CD14-positive monocyte (primary cell): ENCODE measurements around the gene RAPGEF2. TPM values are rescaled to one million over a fixed set of nuclear protein-coding genes. Genes with fewer than 3 reads are reported as not detected.

Experiments
- DNase-seq, 3 donors: peaks; one replicate each; pipeline ENCODE4 v3.0.0-alpha.2; 2011 to 2022
- H2AFZ ChIP-seq: 2 replicates; pipeline ENCODE4 v1.6.0; 2012; ENCODE audit warnings: mild to moderate bottlenecking, low read depth, low read length, inconsistent platforms; ENCODE audit not compliant: insufficient read depth, poor library complexity, severe bottlenecking
- H3K27ac ChIP-seq, 2 donors: 1 replicate in 1 of 2; 2 replicates in 1 of 2; pipeline ENCODE4 v1.5.1; 2012 to 2013; ENCODE audit warnings: low read length in 2 of 2, control low read depth in 1 of 2, inconsistent platforms in 1 of 2, low read depth in 1 of 2, mild to moderate bottlenecking in 1 of 2
- H3K27me3 ChIP-seq, 2 donors: one replicate each; pipeline versions ENCODE4 v1.6.0 to v1.6.1; 2011 to 2013; ENCODE audit warnings: low read length in 2 of 2; ENCODE audit not compliant: control insufficient read depth in 2 of 2, insufficient read depth in 2 of 2
- H3K36me3 ChIP-seq, 2 donors: replicated peaks in 1 of 2; 1 replicate in 1 of 2; 2 replicates in 1 of 2; pipeline versions ENCODE4 v1.5.1 to v1.6.1; 2012 to 2013; ENCODE audit warnings: low read length in 2 of 2, control low read depth in 1 of 2, inconsistent platforms in 1 of 2, mild to moderate bottlenecking in 1 of 2; ENCODE audit not compliant: insufficient read depth in 2 of 2, control insufficient read depth in 1 of 2
- H3K4me1 ChIP-seq, 2 donors: 1 replicate in 1 of 2; 2 replicates in 1 of 2; pipeline versions ENCODE4 v1.5.1 to v1.6.1; 2012 to 2013; ENCODE audit warnings: low read length in 2 of 2, control low read depth in 1 of 2, inconsistent platforms in 1 of 2, mild to moderate bottlenecking in 1 of 2, moderate library complexity in 1 of 2; ENCODE audit not compliant: insufficient read depth in 2 of 2, control insufficient read depth in 1 of 2
- H3K4me2 ChIP-seq: replicated peaks from 2 replicates; pipeline ENCODE3; 2012; ENCODE audit warnings: low read length, moderate library complexity, mild to moderate bottlenecking; ENCODE audit not compliant: poor library complexity, severe bottlenecking; ENCODE audit errors: extremely low read depth
- H3K4me3 ChIP-seq, 3 experiments: fragments of 200-600 bp in 1 of 3; sonication (generic) in 1 of 3; replicated peaks in 1 of 3; 1 replicate in 2 of 3; 2 replicates in 1 of 3; pipeline ENCODE4 v1.5.1; 2011 to 2013; ENCODE audit warnings: low read length in 3 of 3, mild to moderate bottlenecking in 3 of 3, control low read depth in 2 of 3, low read depth in 2 of 3, inconsistent platforms in 1 of 3, moderate library complexity in 1 of 3
- H3K79me2 ChIP-seq: 2 replicates; pipeline ENCODE4 v1.6.0; 2012; ENCODE audit warnings: mild to moderate bottlenecking, control low read depth, inconsistent platforms, low read length, moderate library complexity; ENCODE audit not compliant: insufficient read depth
- H3K9ac ChIP-seq: 2 replicates; pipeline ENCODE4 v1.6.0; 2017; ENCODE audit warnings: low read length, mild to moderate bottlenecking; ENCODE audit not compliant: insufficient read depth, poor library complexity, severe bottlenecking
- H3K9me3 ChIP-seq, 2 donors: replicated peaks in 1 of 2; 1 replicate in 1 of 2; 2 replicates in 1 of 2; pipeline versions ENCODE4 v1.5.1 to v1.6.1; 2012 to 2013; ENCODE audit warnings: low read length in 2 of 2, control low read depth in 1 of 2; ENCODE audit not compliant: control insufficient read depth in 1 of 2, insufficient read depth in 1 of 2
- H4K20me1 ChIP-seq: 2 replicates; pipeline ENCODE4 v1.6.0; 2012; ENCODE audit warnings: mild to moderate bottlenecking, low read length, control low read depth, moderate library complexity; ENCODE audit not compliant: insufficient read depth
- H3K27ac Mint-ChIP-seq, 7 donors: one replicate each; pipeline ENCODE4 v1.8.0; 2020; ENCODE audit warnings: mild to moderate bottlenecking in 7 of 7, mixed read lengths in 7 of 7, moderate library complexity in 6 of 7, inconsistent platforms in 2 of 7
- H3K27me3 Mint-ChIP-seq, 3 donors: one replicate each; pipeline ENCODE4 v1.8.0; 2021 to 2022; ENCODE audit warnings: low read depth in 3 of 3, mild to moderate bottlenecking in 3 of 3, mixed read lengths in 3 of 3, moderate library complexity in 3 of 3, inconsistent platforms in 1 of 3
- H3K36me3 Mint-ChIP-seq, 2 donors: one replicate each; pipeline ENCODE4 v1.8.0; 2020; ENCODE audit warnings: mixed read lengths in 2 of 2, inconsistent platforms in 1 of 2, mild to moderate bottlenecking in 1 of 2
- H3K4me1 Mint-ChIP-seq: one replicate; pipeline ENCODE4 v1.8.0; 2020; ENCODE audit warnings: mild to moderate bottlenecking, mixed read lengths
- H3K4me3 Mint-ChIP-seq, 2 donors: one replicate each; pipeline ENCODE4 v1.8.0; 2020; ENCODE audit warnings: mild to moderate bottlenecking in 2 of 2, mixed read lengths in 2 of 2, moderate library complexity in 1 of 2
- H3K9me3 Mint-ChIP-seq, 7 donors: one replicate each; pipeline ENCODE4 v1.8.0; 2020 to 2022; ENCODE audit warnings: mixed read lengths in 7 of 7, mild to moderate bottlenecking in 6 of 7, moderate library complexity in 6 of 7, inconsistent platforms in 2 of 7
- CTCF ChIP-seq: fragments of 200-600 bp; IDR thresholded peaks from one replicate; pipeline ENCODE4 v1.8.0; 2022; ENCODE audit warnings: antibody characterized with exemption, mild to moderate bottlenecking
- WGBS: methylation state at CpG from one replicate; pipeline ENCODE4 v1.1.5; 2013; ENCODE audit warnings: missing lambda C conversion rate; ENCODE audit not compliant: insufficient coverage; 5-methylcytosine and 5-hydroxymethylcytosine counted together
- intact Hi-C, 2 donors: fragments of 100-400 bp; cut with micrococcal nuclease; formaldehyde crosslinking; loops; one replicate each; pipeline versions ENCODE4 v1.15.0 to v1.15.1; 2023
- polyA plus RNA-seq, 3 donors: library from polyadenylated mRNA; depleted of rRNA in 1 of 3; unstranded in 2 of 3; stranded (reverse) in 1 of 3; fragments of 300-500 nt in 2 of 3; fragments of >200 nt in 1 of 3; fragmentation: Illumina TruSeq in 2 of 3; gene quantifications; 1 replicate in 2 of 3; 2 replicates in 1 of 3; pipeline ENCODE4 v1.2.3, GENCODE V29; 2012 to 2021

RAPGEF2 gene
- polyA plus RNA-seq, 3 donors, result 1.5 to 29.8 (median 2.0) TPM

GRCh38 chr4:159162576-159162975 is 59.7 kb downstream of the RAPGEF2 start:
- H3K79me2 ChIP-seq, result peaks cover 39% of the 10 kb centered on the region
- H4K20me1 ChIP-seq, result peaks cover 86% of the 10 kb centered on the region

GRCh38 chr4:159163521-159163920 is 60.6 kb downstream of the RAPGEF2 start:
- H3K4me1 ChIP-seq, result no peaks in the 10 kb centered on the region
- H3K36me3 ChIP-seq, result no peaks in the 10 kb centered on the region
- Mint-ChIP-seq H3K27ac (no peak overlapping the region), H3K9me3 (peaks cover 0 to 2% (median 0%) of the 10 kb centered on the region in 7 donors), H3K27me3 (no peaks in the 10 kb centered on the region), H3K36me3 (no peaks in the 10 kb centered on the region), H3K4me1 (peaks cover 3% of the 10 kb centered on the region), H3K4me3 (no peak overlapping the region)
- intact Hi-C loops, result no loop called here
- no peak overlapping the region for H2AFZ ChIP-seq
- no peaks in the 10 kb centered on the region for H3K27me3 ChIP-seq
- H4K20me1 ChIP-seq, result peaks cover 85% of the 10 kb centered on the region
- H3K9me3 ChIP-seq, result no peaks in the 10 kb centered on the region
- no peak overlapping the region for H3K4me3 ChIP-seq
- H3K4me2 ChIP-seq, result no peak overlapping the region
- H3K9ac ChIP-seq, result no peak overlapping the region
- DNase-seq, result no peak
- peaks cover 40% of the 10 kb centered on the region for H3K79me2 ChIP-seq
- no peak for TF ChIP-seq CTCF
- H3K27ac ChIP-seq, result no peak overlapping the region

More at GRCh38 chr4:159162576-159162975, 59.7 kb downstream of the RAPGEF2 start:
- Histone ChIP-seq H3K4me3 (no peak overlapping the region), H3K36me3 (no peaks in the 10 kb centered on the region), H3K4me1 (no peaks in the 10 kb centered on the region), H2AFZ (no peak overlapping the region), H3K4me2 (no peak overlapping the region), H3K27ac (no peak overlapping the region), H3K9me3 (no peaks in the 10 kb centered on the region), H3K9ac (no peak overlapping the region), H3K27me3 (no peaks in the 10 kb centered on the region)
- intact Hi-C loops, result no loop called here
- Mint-ChIP-seq H3K27me3 (no peaks in the 10 kb centered on the region), H3K4me1 (peaks cover 7% of the 10 kb centered on the region), H3K27ac (no peak overlapping the region), H3K36me3 (no peaks in the 10 kb centered on the region), H3K4me3 (no peak overlapping the region), H3K9me3 (peaks cover 0 to 2% (median 0%) of the 10 kb centered on the region in 7 donors)
- TF ChIP-seq CTCF, result no peak
- no peak for DNase-seq
- WGBS, result no CpG with 5 or more reads among the region's 1 CpG
